Heart right ventricle (tissue), 16 donors: Measurements from ENCODE around the gene GSE1. TPM values are rescaled to one million over a fixed set of nuclear protein-coding genes. Genes with fewer than 3 reads are reported as not detected.
A peak's percentile ranks its signal among the peaks of the same experiment; 100 is the strongest.

Experiments
- ATAC-seq, 8 donors: fragments of 200-7000 bp; cut with Tn5 transposase; one replicate each; pipeline ENCODE4 v1.9.1; 2020; ENCODE audit warnings: mild to moderate bottlenecking in 8 of 8, moderate library complexity in 8 of 8, moderate number of reproducible peaks in 1 of 8
- DNase-seq, 2 donors: peaks; one replicate each; pipeline ENCODE4 v3.0.0-alpha.2; 2020
- H3K27ac ChIP-seq, 10 donors: fragments of 200-600 bp; sonication (generic) in 2 of 10; one replicate each; pipeline versions ENCODE4 v1.5.0 to v1.8.0; 2020 to 2022; ENCODE audit warnings: mild to moderate bottlenecking in 3 of 10
- H3K27me3 ChIP-seq, 7 donors: fragments of 200-600 bp; one replicate each; pipeline ENCODE4 v1.8.0; 2021 to 2022; ENCODE audit warnings: mild to moderate bottlenecking in 2 of 7
- H3K36me3 ChIP-seq, 9 donors: fragments of 200-600 bp; sonication (generic) in 1 of 9; one replicate each; pipeline versions ENCODE4 v1.5.0 to v1.8.0; 2020 to 2022; ENCODE audit warnings: mild to moderate bottlenecking in 2 of 9
- H3K4me1 ChIP-seq, 9 donors: fragments of 200-600 bp; sonication (generic) in 1 of 9; one replicate each; pipeline versions ENCODE4 v1.5.0 to v1.8.0; 2020 to 2022; ENCODE audit warnings: mild to moderate bottlenecking in 4 of 9
- H3K4me3 ChIP-seq, 10 donors: fragments of 200-600 bp; sonication (generic) in 2 of 10; one replicate each; pipeline versions ENCODE4 v1.5.0 to v1.8.0; 2020 to 2022; ENCODE audit warnings: mild to moderate bottlenecking in 7 of 10, moderate library complexity in 2 of 10
- H3K9me3 ChIP-seq, 11 donors: fragments of 200-600 bp in 10 of 11; sonication (generic) in 2 of 11; one replicate each; pipeline versions ENCODE4 v1.5.0 to v1.8.0; 2013 to 2022; ENCODE audit warnings: mild to moderate bottlenecking in 2 of 11, control low read depth in 1 of 11, moderate library complexity in 1 of 11
- CTCF ChIP-seq, 9 donors: fragments of 200-600 bp; sonication (generic) in 2 of 9; IDR thresholded peaks; one replicate each; pipeline versions ENCODE4 v1.5.0 to v1.8.0; 2021 to 2022; ENCODE audit warnings: antibody characterized with exemption in 9 of 9, mild to moderate bottlenecking in 5 of 9, moderate library complexity in 1 of 9
- WGBS, 2 donors: extraction: QIAGEN DNeasy Blood & Tissue Kit; methylation state at CpG; one replicate each; pipeline ENCODE4 v1.1.7; 2013; ENCODE audit warnings: inconsistent platforms in 1 of 2; 5-methylcytosine and 5-hydroxymethylcytosine counted together
- intact Hi-C, 10 donors: fragments of 100-400 bp; cut with DNase I; formaldehyde crosslinking; loops; one replicate each; pipeline versions ENCODE4 v1.11.1 to v1.14.2; 2022
- polyA plus RNA-seq, 2 donors: library from polyadenylated mRNA; stranded (reverse); fragments of 200-250 nt; gene quantifications; one replicate each; pipeline ENCODE4 v1.2.3, GENCODE V29; 2013
- total RNA-seq, 10 donors: library from RNA; stranded (reverse); fragmentation: NEBNext Ultra II Directional in 3 of 10; extraction: Animal tissue kit (Norgen Biotek cat#: 25700) in 3 of 10; gene quantifications; one replicate each; pipeline versions ENCODE4 v1.2.1 to v1.2.4, GENCODE V29; 2021 to 2023
- donor health status: Arrhythmogenic right ventricular cardiomyopathy.
- donor health status: ischemic (EF 13 %, LVEDD 7.1; RV severe dilation, severe dysfunction).
- donor health status: healthy with polysubstance abuse.
- donor health status: DM: no; HTN: yes; CAD: no.
- donor health status: DM: no; HTN: no; CAD: no.
- donor health status: ischemic (EF 25% LVEDD 6.9; RV normal size, moderate dysfunction).
- donor health status: ischemic (EF 25% LVEDD 5.7; RV mildly dilated, moderate dysfunction).
- donor health status: healthy.
- donor health status: DM: yes; HTN: yes; CAD: no.
- donor health status: Ischemic cardiomyopathy.
- donor health status: ischemic (EF 35%, LVEDD 5.7; RV mildly dilated, moderate dysfunction).
- donor health status: nonischemic (EF 11% LVEDD 7.7; RV severe dilation, severe dysfunction).
- donor health status: DM: yes; HTN: yes; CAD: no.
- donor health status: PGD.
- donor health status: ischemic (EF 29% LVEDD 5.4; RV normal size, mild dysfunction).
- donor health status: nonischemic (EF 23%, LVEDD 6.1; RV moderate dilation, normal function).

GSE1 gene
- total and polyA plus RNA-seq, 12 donors, result 15.6 to 53.2 (median 32.6) TPM

GRCh38 chr16:85567935-85568334 lies 45.2 kb upstream of the GSE1 start:
- no peaks in the 10 kb centered on the region for H3K36me3 ChIP-seq
- H3K4me3 ChIP-seq, result no peak overlapping the region
- WGBS, 2 donors, result 96 to 99% methylated on average over 4 of the region's 4 CpGs
- H3K4me1 ChIP-seq, result peaks cover 2 to 75% (median 33%) of the 10 kb centered on the region in 9 donors
- peak overlapping the region in 1 of 10 donors; percentile 8 for H3K27ac ChIP-seq
- TF ChIP-seq CTCF (IDR thresholded peaks at IDR 0.05), result no peak
- no peak for ATAC-seq
- H3K27me3 ChIP-seq, result no peaks in the 10 kb centered on the region
- no peak for DNase-seq
- intact Hi-C loops, result loop anchor here in 3 of 10 donors (5.0 kb wide), 2 partner anchors 34 to 39 kb away; no protein-coding TSS in a partner anchor
- peaks cover 0 to 11% (median 0%) of the 10 kb centered on the region in 11 donors for H3K9me3 ChIP-seq

GRCh38 chr16:85568519-85568918 lies 44.6 kb upstream of the GSE1 start:
- Histone ChIP-seq H3K27ac (peak overlapping the region in 1 of 10 donors; percentile 76), H3K4me1 (peaks cover 7 to 75% (median 33%) of the 10 kb centered on the region in 9 donors), H3K4me3 (no peak overlapping the region), H3K9me3 (peaks cover 0 to 11% (median 0%) of the 10 kb centered on the region in 11 donors), H3K27me3 (no peaks in the 10 kb centered on the region), H3K36me3 (no peaks in the 10 kb centered on the region)
- no peak for DNase-seq
- no peak for TF ChIP-seq CTCF (IDR thresholded peaks at IDR 0.05)
- WGBS, 2 donors, result 94 to 95% methylated on average over 8 of the region's 8 CpGs
- no peak for ATAC-seq
- intact Hi-C loops, result loop anchor here in 3 of 10 donors (5.0 kb wide), 2 partner anchors 34 to 39 kb away; no protein-coding TSS in a partner anchor

- DNase-seq (no peak), ATAC-seq (no peak)
- TF ChIP-seq CTCF (IDR thresholded peaks at IDR 0.05), result no peak
- H3K9me3 ChIP-seq, result peaks cover 0 to 11% (median 0%) of the 10 kb centered on the region in 11 donors
- intact Hi-C loops, result loop anchor here in 3 of 10 donors (5.0 kb wide), 2 partner anchors 33 to 38 kb away; no protein-coding TSS in a partner anchor
- peak overlapping the region in 1 of 10 donors; percentile 16 for H3K4me3 ChIP-seq
- no peaks in the 10 kb centered on the region for H3K36me3 ChIP-seq
- H3K4me1 ChIP-seq, result peaks cover 13 to 75% (median 33%) of the 10 kb centered on the region in 9 donors
- WGBS, 2 donors, result 90 to 92% methylated on average over 11 of the region's 11 CpGs
- H3K27ac ChIP-seq, result peak overlapping the region in 1 of 10 donors; percentile 76
- H3K27me3 ChIP-seq, result no peaks in the 10 kb centered on the region
Observed at GRCh38 chr16:85569039-85569614, 44.0 kb upstream of the GSE1 start.

- intact Hi-C loops, result loop anchor here in 4 of 10 donors (5.0 kb wide), 3 partner anchors 33 to 43 kb away; partner anchors contain the start of gene GSE1 (in 1 of the 4)
- H3K4me1 ChIP-seq, result peaks cover 16 to 77% (median 33%) of the 10 kb centered on the region in 9 donors
- no peak for ATAC-seq
- peak overlapping the region in 2 of 10 donors; percentile 15 to 76 for H3K27ac ChIP-seq
- H3K9me3 ChIP-seq, result peaks cover 0 to 11% (median 0%) of the 10 kb centered on the region in 11 donors
- 70 to 74% methylated on average over 20 of the region's 20 CpGs for WGBS, 2 donors
- peak overlapping the region in 1 of 10 donors; percentile 16 for H3K4me3 ChIP-seq
- H3K36me3 ChIP-seq, result no peaks in the 10 kb centered on the region
- no peaks in the 10 kb centered on the region for H3K27me3 ChIP-seq
- TF ChIP-seq CTCF (IDR thresholded peaks at IDR 0.05), result no peak
- no peak for DNase-seq
Observed at GRCh38 chr16:85569615-85570212, 43.4 kb upstream of the GSE1 start.
